ENCODE results near the gene ANTXR2. TPM values are rescaled to one million over a fixed set of nuclear protein-coding genes. Genes with fewer than 3 reads are reported as not detected.

Gene ANTXR2
- total RNA-seq, 1 donor from 2014 or later: 28.3 TPM

- no peak overlapping the region for H3K4me3 ChIP-seq
- H3K4me1 ChIP-seq: peaks cover 4% of the 10 kb centered on the region
- no peaks in the 10 kb centered on the region for H4K20me1 ChIP-seq (ENCODE audit: low read depth)
- no peak overlapping the region for H3K27ac ChIP-seq
- H3K9me3 ChIP-seq (ENCODE audit: low read depth): no peaks in the 10 kb centered on the region
- H3K27me3 Mint-ChIP-seq (ENCODE audit: insufficient read depth, low read depth): no peaks in the 10 kb centered on the region
- peaks cover 7% of the 10 kb centered on the region for H3K36me3 ChIP-seq
- no peaks in the 10 kb centered on the region for H3K27me3 ChIP-seq
- H2AFZ ChIP-seq (replicated peaks): no peak overlapping the region
- H3K9ac ChIP-seq: no peak overlapping the region
- no peaks in the 10 kb centered on the region for H3K79me2 ChIP-seq (ENCODE audit: low read depth)
- no peak for TF ChIP-seq CTCF (IDR thresholded peaks at IDR 0.05)
- no peak for TF ChIP-seq EZH2phosphoT487 (IDR thresholded peaks at IDR 0.05)
- TF ChIP-seq EZH2 (IDR thresholded peaks at IDR 0.05): no peak
- H3K9me3 Mint-ChIP-seq: no peaks in the 10 kb centered on the region
- no peak overlapping the region for H3K4me2 ChIP-seq
- H3F3A ChIP-seq (ENCODE audit: low read depth): no peaks in the 10 kb centered on the region
- H3K27ac Mint-ChIP-seq: no peak overlapping the region
- H3K4me1 Mint-ChIP-seq: no peaks in the 10 kb centered on the region
- no peak overlapping the region for H3K4me3 Mint-ChIP-seq
- H3K36me3 Mint-ChIP-seq: peaks cover 8% of the 10 kb centered on the region
- DNase-seq (ENCODE audit: low spot score): no peak
Measured at GRCh38 chr4:80026100-80026499, 46.9 kb downstream of the ANTXR2 start.

GRCh38 chr4:80024335-80024734 is 48.7 kb downstream of the ANTXR2 start:
- Mint-ChIP-seq H3K4me1 (no peaks in the 10 kb centered on the region), H3K27ac (no peak overlapping the region), H3K36me3 (peaks cover 8% of the 10 kb centered on the region), H3K4me3 (no peak overlapping the region), H3K9me3 (no peaks in the 10 kb centered on the region), H3K27me3 (ENCODE audit: insufficient read depth, low read depth) (no peaks in the 10 kb centered on the region)
- TF ChIP-seq EZH2phosphoT487 (IDR thresholded peaks at IDR 0.05) (no peak), CTCF (IDR thresholded peaks at IDR 0.05) (no peak), EZH2 (IDR thresholded peaks at IDR 0.05) (no peak)
- Histone ChIP-seq H3K27ac (no peak overlapping the region), H3K4me2 (no peak overlapping the region), H3K36me3 (peaks cover 3% of the 10 kb centered on the region), H3K4me1 (peaks cover 4% of the 10 kb centered on the region), H4K20me1 (ENCODE audit: low read depth) (no peaks in the 10 kb centered on the region), H3K27me3 (no peaks in the 10 kb centered on the region), H3F3A (ENCODE audit: low read depth) (no peaks in the 10 kb centered on the region), H3K9me3 (ENCODE audit: low read depth) (no peaks in the 10 kb centered on the region), H3K79me2 (ENCODE audit: low read depth) (no peaks in the 10 kb centered on the region), H2AFZ (replicated peaks) (no peak overlapping the region), H3K4me3 (no peak overlapping the region), H3K9ac (no peak overlapping the region)
- DNase-seq (ENCODE audit: low spot score): no peak

- H3K4me1 Mint-ChIP-seq: no peaks in the 10 kb centered on the region
Measured at GRCh38 chr4:80022282-80022681, 50.7 kb downstream of the ANTXR2 start.

GRCh38 chr4:80017125-80017854 is 55.7 kb downstream of the ANTXR2 start:
- no peaks in the 10 kb centered on the region for H3K9me3 Mint-ChIP-seq
- H3K9me3 ChIP-seq (ENCODE audit: low read depth): no peaks in the 10 kb centered on the region
- no peaks in the 10 kb centered on the region for H3F3A ChIP-seq (ENCODE audit: low read depth)
- no peak for TF ChIP-seq EZH2phosphoT487 (IDR thresholded peaks at IDR 0.05)
- TF ChIP-seq CTCF (IDR thresholded peaks at IDR 0.05): no peak
- no peak for TF ChIP-seq EZH2 (IDR thresholded peaks at IDR 0.05)
- H3K9ac ChIP-seq: no peak overlapping the region
- H3K27ac ChIP-seq: no peak overlapping the region
- H2AFZ ChIP-seq (replicated peaks): no peak overlapping the region
- H3K36me3 ChIP-seq: no peaks in the 10 kb centered on the region
- no peak overlapping the region for H3K4me3 ChIP-seq
- no peaks in the 10 kb centered on the region for H3K27me3 Mint-ChIP-seq (ENCODE audit: insufficient read depth, low read depth)
- H3K4me1 Mint-ChIP-seq: no peaks in the 10 kb centered on the region
- H3K27me3 ChIP-seq: no peaks in the 10 kb centered on the region
- DNase-seq (ENCODE audit: low spot score): no peak
- no peaks in the 10 kb centered on the region for H4K20me1 ChIP-seq (ENCODE audit: low read depth)
- no peak overlapping the region for H3K4me2 ChIP-seq
- H3K79me2 ChIP-seq (ENCODE audit: low read depth): no peaks in the 10 kb centered on the region
- no peak overlapping the region for H3K4me3 Mint-ChIP-seq
- no peak overlapping the region for H3K27ac Mint-ChIP-seq
- no peaks in the 10 kb centered on the region for H3K4me1 ChIP-seq
- H3K36me3 Mint-ChIP-seq: peaks cover 2% of the 10 kb centered on the region

More at GRCh38 chr4:80022282-80022681, 50.7 kb downstream of the ANTXR2 start:
- Mint-ChIP-seq H3K27me3 (ENCODE audit: insufficient read depth, low read depth) (no peaks in the 10 kb centered on the region), H3K9me3 (no peaks in the 10 kb centered on the region), H3K4me3 (no peak overlapping the region), H3K36me3 (peaks cover 10% of the 10 kb centered on the region), H3K27ac (no peak overlapping the region)
- H2AFZ ChIP-seq (replicated peaks): no peak overlapping the region
- H3K4me3 ChIP-seq: no peak overlapping the region
- no peak overlapping the region for H3K27ac ChIP-seq
- no peak overlapping the region for H3K9ac ChIP-seq
- H4K20me1 ChIP-seq (ENCODE audit: low read depth): no peaks in the 10 kb centered on the region
- no peak for TF ChIP-seq EZH2 (IDR thresholded peaks at IDR 0.05)
- H3K27me3 ChIP-seq: no peaks in the 10 kb centered on the region
- no peak for DNase-seq (ENCODE audit: low spot score)
- no peaks in the 10 kb centered on the region for H3K79me2 ChIP-seq (ENCODE audit: low read depth)
- peaks cover 3% of the 10 kb centered on the region for H3K36me3 ChIP-seq
- no peaks in the 10 kb centered on the region for H3K9me3 ChIP-seq (ENCODE audit: low read depth)
- H3K4me1 ChIP-seq: no peaks in the 10 kb centered on the region
- no peaks in the 10 kb centered on the region for H3F3A ChIP-seq (ENCODE audit: low read depth)
- no peak overlapping the region for H3K4me2 ChIP-seq

Data from neural progenitor cell (in vitro differentiated cells).